Erythroblast (primary cell): Measurements from ENCODE around the gene TTLL8.

Experiments used
- GATA1 ChIP-seq: IDR thresholded peaks from 2 replicates; pipeline ENCODE4 v1.6.1; 2011; ENCODE audit warnings: low read depth, mild to moderate bottlenecking, control low read depth, low read length, moderate library complexity
- POLR2A ChIP-seq: IDR thresholded peaks from 2 replicates; pipeline ENCODE4 v1.6.1; 2011; ENCODE audit warnings: mild to moderate bottlenecking, low read length

GRCh38 chr22:50020606-50021005 lies 37.5 kb downstream of the TTLL8 start:
- TF ChIP-seq POLR2A (no peak), GATA1 (no peak)
